EL (cell line): Measurements from ENCODE around the gene TIAM1.

Experiments used
- DNase-seq: peaks from one replicate; pipeline ENCODE4 v3.0.0-alpha.2; 2016

TIAM1 gene

GRCh38 chr21:31284797-31285397 lies 59.2 kb downstream of the TIAM1 start:
- DNase-seq = peak; percentile 69

GRCh38 chr21:31283025-31283424 lies 61.0 kb downstream of the TIAM1 start:
- DNase-seq = no peak

- peak; percentile 92 for DNase-seq
Observed at GRCh38 chr21:31282095-31282709, 61.9 kb downstream of the TIAM1 start.

GRCh38 chr21:31281561-31281960 lies 62.5 kb downstream of the TIAM1 start:
- no peak for DNase-seq

- no peak for DNase-seq
Observed at GRCh38 chr21:31279986-31280385, 64.1 kb downstream of the TIAM1 start.

- no peak for DNase-seq
Observed at GRCh38 chr21:31279214-31279613, 64.8 kb downstream of the TIAM1 start.

GRCh38 chr21:31278511-31279130 lies 65.4 kb downstream of the TIAM1 start:
- DNase-seq = no peak

- no peak for DNase-seq
Observed at GRCh38 chr21:31276663-31277062, 67.4 kb downstream of the TIAM1 start.

- DNase-seq = no peak
Observed at GRCh38 chr21:31275901-31276300, 68.2 kb downstream of the TIAM1 start.

GRCh38 chr21:31273278-31273677 lies 70.8 kb downstream of the TIAM1 start:
- DNase-seq = no peak

- no peak for DNase-seq
Observed at GRCh38 chr21:31268090-31268489, 76.0 kb downstream of the TIAM1 start.

- no peak for DNase-seq
Observed at GRCh38 chr21:31267644-31268043, 76.4 kb downstream of the TIAM1 start.

- DNase-seq = no peak
Observed at GRCh38 chr21:31266241-31266640, 77.8 kb downstream of the TIAM1 start.

GRCh38 chr21:31265366-31266013 lies 78.6 kb downstream of the TIAM1 start:
- no peak for DNase-seq

GRCh38 chr21:31264574-31264973 lies 79.5 kb downstream of the TIAM1 start:
- DNase-seq = no peak

- no peak for DNase-seq
Observed at GRCh38 chr21:31262728-31263127, 81.3 kb downstream of the TIAM1 start.

GRCh38 chr21:31261759-31262158 lies 82.3 kb downstream of the TIAM1 start:
- DNase-seq = no peak

- no peak for DNase-seq
Observed at GRCh38 chr21:31260790-31261189, 83.3 kb downstream of the TIAM1 start.

GRCh38 chr21:31258073-31258472 lies 86.0 kb downstream of the TIAM1 start:
- no peak for DNase-seq

- DNase-seq = no peak
Observed at GRCh38 chr21:31257265-31257664, 86.8 kb downstream of the TIAM1 start.

GRCh38 chr21:31255896-31256295 lies 88.2 kb downstream of the TIAM1 start:
- no peak for DNase-seq

- DNase-seq = no peak
Observed at GRCh38 chr21:31255036-31255435, 89.0 kb downstream of the TIAM1 start.

- no peak for DNase-seq
Observed at GRCh38 chr21:31254131-31254530, 89.9 kb downstream of the TIAM1 start.

- no peak for DNase-seq
Observed at GRCh38 chr21:31253684-31254083, 90.4 kb downstream of the TIAM1 start.
